IPS DF 6.9 (cell line): ENCODE data around the gene WDR37.

Experiments
- DNase-seq: peaks from one replicate; pipeline ENCODE4 v3.0.0-alpha.2; 2013; ENCODE audit warnings: low read depth, low spot score
- H3K27ac ChIP-seq: one replicate; pipeline ENCODE4 v1.5.1; 2013; ENCODE audit warnings: low read length, control low read depth
- H3K27me3 ChIP-seq: 2 replicates; pipeline ENCODE4 v1.6.1; 2013; ENCODE audit warnings: mild to moderate bottlenecking, low read length; ENCODE audit not compliant: control insufficient read depth, insufficient read depth
- H3K36me3 ChIP-seq: 2 replicates; pipeline ENCODE4 v1.6.1; 2013; ENCODE audit warnings: low read length; ENCODE audit not compliant: control insufficient read depth, insufficient read depth
- H3K4me1 ChIP-seq: 2 replicates; pipeline ENCODE4 v1.6.1; 2013; ENCODE audit warnings: low read length; ENCODE audit not compliant: control insufficient read depth, insufficient read depth
- H3K4me3 ChIP-seq: 2 replicates; pipeline ENCODE4 v1.5.1; 2013; ENCODE audit warnings: mild to moderate bottlenecking, low read length
- H3K9me3 ChIP-seq: 2 replicates; pipeline ENCODE4 v1.6.1; 2013; ENCODE audit warnings: low read length, inconsistent platforms; ENCODE audit not compliant: control insufficient read depth, insufficient read depth
- WGBS: extraction: QIAGEN DNeasy Blood & Tissue Kit; methylation state at CpG from one replicate; pipeline ENCODE4 v1.1.7; 2013; ENCODE audit warnings: mixed read lengths, missing lambda C conversion rate; ENCODE audit not compliant: insufficient read length, insufficient coverage; 5-methylcytosine and 5-hydroxymethylcytosine counted together

The WDR37 gene

GRCh38 chr10:1086787-1087186, 30.6 kb downstream of the WDR37 start:
- no CpG with 5 or more reads among the region's 13 CpGs for WGBS
- H3K4me3 ChIP-seq: no peak overlapping the region
- no peaks in the 10 kb centered on the region for H3K4me1 ChIP-seq
- no peak for DNase-seq
- no peaks in the 10 kb centered on the region for H3K9me3 ChIP-seq
- H3K36me3 ChIP-seq: peaks cover 12% of the 10 kb centered on the region; the same call in 1 of the 2 replicates
- no peaks in the 10 kb centered on the region for H3K27me3 ChIP-seq
- no peak overlapping the region for H3K27ac ChIP-seq

- H3K27me3 ChIP-seq: no peaks in the 10 kb centered on the region
- DNase-seq: no peak
- no peaks in the 10 kb centered on the region for H3K4me1 ChIP-seq
- H3K4me3 ChIP-seq: no peak overlapping the region
- H3K36me3 ChIP-seq: peaks cover 12% of the 10 kb centered on the region; the same call in 1 of the 2 replicates
- no peak overlapping the region for H3K27ac ChIP-seq
- WGBS: no CpG with 5 or more reads among the region's 19 CpGs
- H3K9me3 ChIP-seq: no peaks in the 10 kb centered on the region
Observed at GRCh38 chr10:1089017-1089689, 33.0 kb downstream of the WDR37 start.

- Histone ChIP-seq H3K36me3 (peaks cover 7% of the 10 kb centered on the region; the same call in 1 of the 2 replicates), H3K27ac (no peak overlapping the region), H3K9me3 (no peaks in the 10 kb centered on the region), H3K4me3 (no peak overlapping the region), H3K4me1 (no peaks in the 10 kb centered on the region), H3K27me3 (no peaks in the 10 kb centered on the region)
- no CpG with 5 or more reads among the region's 14 CpGs for WGBS
- no peak for DNase-seq
Observed at GRCh38 chr10:1090696-1091095, 34.5 kb downstream of the WDR37 start.

DNA sequence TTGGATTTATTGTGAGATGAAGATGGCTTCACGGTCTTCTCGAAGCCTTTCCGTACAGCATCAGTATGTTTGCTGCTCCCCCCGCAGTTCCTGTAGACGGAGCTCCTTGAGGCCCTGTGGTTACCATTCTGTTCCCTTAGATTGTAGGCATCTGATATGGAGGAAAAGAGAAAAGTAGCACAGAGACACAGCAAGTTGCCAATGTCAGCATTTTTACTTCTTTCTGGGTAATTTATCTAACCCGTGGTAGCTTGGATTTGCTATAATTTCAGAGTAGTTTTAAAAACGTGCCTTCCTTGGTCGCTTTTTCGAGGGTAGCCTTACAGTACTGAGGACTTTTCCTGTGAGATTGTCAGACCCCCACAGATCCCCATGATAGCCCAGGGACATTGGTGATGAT, 37.5 kb downstream of the WDR37 start:
- no peak overlapping the region for H3K27ac ChIP-seq
- DNase-seq: no peak
- no peaks in the 10 kb centered on the region for H3K9me3 ChIP-seq
- H3K36me3 ChIP-seq: peaks cover 11% of the 10 kb centered on the region; the same call in 1 of the 2 replicates
- no peak overlapping the region for H3K4me3 ChIP-seq
- no peaks in the 10 kb centered on the region for H3K4me1 ChIP-seq
- WGBS: no CpG with 5 or more reads among the region's 9 CpGs
- H3K27me3 ChIP-seq: no peaks in the 10 kb centered on the region

DNA sequence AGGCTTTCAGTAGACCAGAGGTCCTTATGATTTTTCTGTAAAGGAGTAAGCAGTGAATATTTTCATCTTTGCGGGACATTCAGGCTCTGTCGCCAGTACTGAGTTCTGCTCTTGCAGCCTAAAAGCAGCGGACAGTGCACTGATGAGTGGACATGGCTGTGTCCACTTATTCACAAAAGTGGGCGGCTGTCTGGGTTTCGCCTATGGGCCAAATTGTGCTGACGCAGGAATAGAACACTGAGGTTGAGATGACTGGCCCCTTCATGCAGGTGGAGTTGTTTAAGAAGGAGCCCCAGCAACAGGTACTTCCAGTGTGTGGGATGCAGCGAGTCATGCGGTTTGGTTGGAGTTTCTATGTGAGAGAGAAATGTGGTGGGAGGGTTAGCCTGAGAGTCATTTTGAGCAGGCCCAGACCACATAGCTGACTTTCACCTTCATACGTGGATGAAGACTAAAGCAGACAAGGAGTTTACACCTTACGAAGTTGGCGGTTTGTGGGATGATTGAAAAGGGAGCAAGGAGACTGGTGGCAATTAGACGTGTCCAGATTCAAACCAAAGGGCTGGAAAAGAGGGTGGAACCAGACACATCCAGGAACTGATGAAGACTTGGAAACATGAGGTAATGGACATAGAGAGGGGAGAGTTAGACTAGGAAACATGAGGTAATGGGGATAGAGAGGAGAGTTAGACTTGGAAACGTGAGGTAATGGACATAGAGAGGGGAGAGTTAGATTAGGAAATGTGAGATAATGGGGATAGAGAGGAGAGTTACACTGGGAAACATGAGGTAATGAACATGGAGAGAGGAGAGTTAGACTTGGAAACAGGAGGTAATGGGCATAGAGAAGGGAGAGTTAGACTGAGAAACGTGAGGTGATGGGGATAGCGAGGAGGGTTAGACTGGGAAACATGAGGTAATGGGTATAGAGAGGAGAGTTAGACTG, 38.2 kb downstream of the WDR37 start:
- Histone ChIP-seq H3K27ac (no peak overlapping the region), H3K9me3 (no peaks in the 10 kb centered on the region), H3K27me3 (no peaks in the 10 kb centered on the region), H3K4me1 (no peaks in the 10 kb centered on the region), H3K4me3 (no peak overlapping the region), H3K36me3 (peaks cover 11% of the 10 kb centered on the region; the same call in 1 of the 2 replicates)
- DNase-seq: no peak
- WGBS: 94% methylated on average over 3 of the region's 15 CpGs

DNA sequence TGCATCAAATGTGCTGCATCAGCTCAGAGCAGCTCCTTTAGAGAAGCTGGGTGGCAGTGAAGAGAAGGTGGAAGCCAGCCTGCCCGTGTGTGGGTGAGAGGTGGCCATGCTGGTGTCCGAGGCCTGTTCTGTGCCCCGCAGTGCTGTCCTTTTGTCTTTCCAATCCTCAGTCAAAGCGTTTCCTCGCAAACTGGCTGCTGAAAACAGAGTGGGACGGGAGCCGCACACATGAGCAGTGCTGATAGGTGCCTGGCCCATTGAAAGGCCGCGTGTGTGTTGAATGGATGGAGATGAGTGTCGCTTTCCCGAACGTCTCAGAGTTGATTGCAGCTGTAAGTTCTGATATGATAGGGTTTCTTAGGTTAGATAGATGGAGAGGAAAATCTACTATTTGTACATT, 39.3 kb downstream of the WDR37 start:
- DNase-seq: no peak
- WGBS: no CpG with 5 or more reads among the region's 12 CpGs
- peaks cover 11% of the 10 kb centered on the region; the same call in 1 of the 2 replicates for H3K36me3 ChIP-seq
- H3K9me3 ChIP-seq: no peaks in the 10 kb centered on the region
- no peak overlapping the region for H3K27ac ChIP-seq
- H3K4me3 ChIP-seq: no peak overlapping the region
- H3K27me3 ChIP-seq: no peaks in the 10 kb centered on the region
- no peaks in the 10 kb centered on the region for H3K4me1 ChIP-seq

DNA sequence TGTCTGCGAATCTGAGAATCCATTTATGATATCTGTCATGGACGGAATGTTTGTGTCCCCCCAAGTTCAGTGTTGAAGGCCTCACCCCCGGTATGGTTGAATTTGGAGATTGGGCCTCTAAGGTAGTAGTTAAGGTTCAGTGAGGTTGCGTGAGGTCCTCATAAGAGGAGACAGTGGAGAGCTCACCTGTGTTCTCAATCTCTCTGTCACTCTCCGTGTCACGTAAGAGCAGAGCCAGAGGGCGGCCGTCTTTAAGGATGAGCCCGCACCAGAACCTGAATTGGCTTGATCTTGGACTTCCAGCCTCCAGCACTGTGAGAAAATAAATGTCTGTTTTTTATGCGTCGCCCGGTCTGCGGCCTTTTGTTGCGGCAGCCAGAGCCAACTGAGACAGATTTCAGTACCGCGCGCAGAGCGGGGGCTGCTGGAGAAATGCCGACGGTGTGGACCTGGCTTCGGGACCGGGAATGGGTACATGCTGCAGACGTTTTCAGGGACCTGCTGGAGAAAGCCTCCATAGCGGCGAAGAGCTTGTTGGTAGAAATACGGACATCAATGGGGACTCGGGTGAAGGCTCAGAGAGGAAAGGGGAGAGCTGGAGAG, 40.2 kb downstream of the WDR37 start:
- peaks cover 7% of the 10 kb centered on the region; the same call in 1 of the 2 replicates for H3K36me3 ChIP-seq

DNA sequence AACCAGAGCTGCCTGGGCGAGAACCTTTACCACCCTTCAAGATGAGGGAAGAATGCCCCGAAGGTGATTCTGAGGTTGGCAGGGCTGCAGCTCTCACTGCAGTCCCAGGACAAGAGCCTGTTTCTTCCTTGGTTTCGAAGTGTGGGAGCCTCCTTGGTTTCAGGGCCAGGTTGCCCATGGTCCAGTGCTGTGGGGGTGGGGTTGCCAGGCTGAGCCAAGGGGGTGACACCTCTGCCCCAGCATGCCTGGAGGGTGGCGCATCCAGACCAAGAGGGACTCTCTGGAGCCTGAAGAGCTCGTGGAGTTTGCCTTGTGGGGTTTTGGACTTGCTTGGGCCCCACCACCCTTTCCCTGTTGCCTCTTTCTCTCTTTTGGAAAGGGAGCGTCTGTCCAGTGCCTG, 41.3 kb downstream of the WDR37 start:
- H3K4me1 ChIP-seq: no peaks in the 10 kb centered on the region
- no peaks in the 10 kb centered on the region for H3K27me3 ChIP-seq
- 0 out of 2 replicates have a peak, but pooled peaks cover 7% of the 10 kb centered on the region for H3K36me3 ChIP-seq
- no peak for DNase-seq
- no peak overlapping the region for H3K27ac ChIP-seq
- H3K9me3 ChIP-seq: no peaks in the 10 kb centered on the region
- no CpG with 5 or more reads among the region's 6 CpGs for WGBS
- no peak overlapping the region for H3K4me3 ChIP-seq

More for the DNA sequence above, 40.2 kb downstream of the WDR37 start:
- Histone ChIP-seq H3K9me3 (no peaks in the 10 kb centered on the region), H3K4me1 (no peaks in the 10 kb centered on the region), H3K4me3 (no peak overlapping the region), H3K27ac (no peak overlapping the region), H3K27me3 (no peaks in the 10 kb centered on the region)
- DNase-seq: no peak
- WGBS: no CpG with 5 or more reads among the region's 27 CpGs

GRCh38 chr10:1100143-1100542, 44.0 kb downstream of the WDR37 start:
- no peak overlapping the region for H3K4me3 ChIP-seq
- no peak for DNase-seq
- H3K4me1 ChIP-seq: no peaks in the 10 kb centered on the region
- H3K36me3 ChIP-seq: peaks cover 10% of the 10 kb centered on the region; the same call in 1 of the 2 replicates
- H3K27ac ChIP-seq: no peak overlapping the region
- H3K27me3 ChIP-seq: no peaks in the 10 kb centered on the region
- H3K9me3 ChIP-seq: no peaks in the 10 kb centered on the region
- WGBS: no CpG with 5 or more reads among the region's 3 CpGs

DNA sequence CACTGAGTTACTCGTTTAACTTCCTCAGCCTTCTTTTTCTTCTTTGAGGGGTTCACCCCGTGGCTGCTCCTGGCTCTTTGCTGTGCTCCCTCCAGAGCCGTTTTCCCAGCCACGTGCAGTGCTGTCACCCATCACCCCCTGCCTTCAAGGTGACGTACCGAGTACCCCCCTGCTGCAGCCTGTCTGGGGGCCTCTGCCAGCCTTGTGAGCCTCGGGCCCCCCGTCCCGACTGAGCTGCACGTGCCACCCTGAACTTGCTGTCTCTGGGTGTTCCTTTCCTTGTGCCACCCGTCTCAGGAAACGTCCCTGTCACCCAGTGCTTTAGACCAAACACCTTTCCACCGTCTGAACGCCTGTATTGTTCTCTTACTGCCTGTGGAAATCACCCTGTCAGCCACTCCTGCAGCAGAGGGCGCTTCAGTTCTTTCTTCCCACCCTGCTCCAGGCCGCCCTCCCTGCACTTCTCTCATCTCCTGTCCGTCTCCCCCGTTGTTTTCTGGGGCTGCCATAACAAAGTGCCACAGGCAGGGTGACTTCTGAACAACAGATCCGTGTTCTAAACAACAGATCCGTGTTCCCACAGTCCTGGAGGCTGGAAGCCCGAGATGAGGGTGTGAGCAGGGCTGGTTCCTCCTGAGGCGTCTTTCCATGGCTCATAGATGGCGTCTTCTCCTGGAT, 44.6 kb downstream of the WDR37 start:
- DNase-seq: no peak
- H3K36me3 ChIP-seq: peaks cover 10% of the 10 kb centered on the region; the same call in 1 of the 2 replicates
- no peaks in the 10 kb centered on the region for H3K9me3 ChIP-seq
- H3K27ac ChIP-seq: no peak overlapping the region
- H3K4me1 ChIP-seq: no peaks in the 10 kb centered on the region
- no peaks in the 10 kb centered on the region for H3K27me3 ChIP-seq
- H3K4me3 ChIP-seq: no peak overlapping the region
- no CpG with 5 or more reads among the region's 23 CpGs for WGBS
